Thoracic aorta (tissue), 2 donors: ENCODE data around the gene POTEJ. TPM values are rescaled to one million over a fixed set of nuclear protein-coding genes. Genes with fewer than 3 reads are reported as not detected.
"Not testable (repeated sequence)": the region's sequence is repeated elsewhere in the genome, so short reads cannot be mapped to it uniquely, and the experiment has no call there.

Experiments used
- ATAC-seq: fragments of 150-250 bp; one replicate; pipeline ENCODE4 v1.8.0; 2017; ENCODE audit warnings: low read depth; ENCODE audit not compliant: insufficient number of reproducible peaks, low FRiP score
- DNase-seq: peaks from one replicate; pipeline ENCODE4 v3.0.0-alpha.2; 2020; ENCODE audit warnings: low spot score
- H3K27ac ChIP-seq, 2 donors: fragments of 200-600 bp; sonication (generic); 1 replicate in 1 of 2; 2 replicates in 1 of 2; pipeline ENCODE4 v1.5.1; 2016; ENCODE audit warnings: mild to moderate bottlenecking in 2 of 2, moderate library complexity in 2 of 2
- H3K27me3 ChIP-seq: fragments of 200-600 bp; sonication (generic); replicated peaks from 2 replicates; pipeline ENCODE4 v1.6.0; 2016; ENCODE audit warnings: mild to moderate bottlenecking; ENCODE audit not compliant: insufficient read depth
- H3K36me3 ChIP-seq: fragments of 200-600 bp; sonication (generic); one replicate; pipeline ENCODE4 v1.5.1; 2016
- H3K4me1 ChIP-seq, 2 donors: fragments of 200-600 bp; sonication (generic); 1 replicate in 1 of 2; 2 replicates in 1 of 2; pipeline versions ENCODE4 v1.5.1 to v1.6.0; 2016; ENCODE audit warnings: low read depth in 2 of 2, mild to moderate bottlenecking in 1 of 2; ENCODE audit not compliant: control insufficient read depth in 1 of 2
- H3K4me3 ChIP-seq: fragments of 200-600 bp; sonication (generic); 2 replicates; pipeline ENCODE4 v1.5.1; 2016; ENCODE audit warnings: mild to moderate bottlenecking
- H3K9me3 ChIP-seq: fragments of 200-600 bp; sonication (generic); 2 replicates; pipeline ENCODE4 v1.5.1; 2016
- total RNA-seq, 2 donors: library from RNA; depleted of rRNA; stranded (reverse); fragments of >200 nt; gene quantifications; one replicate each; pipeline versions ENCODE4 v1.1.0 to v1.2.3, GENCODE V29; 2016

Gene POTEJ
- total RNA-seq, 2 donors from 2014 or later: not detected

- ATAC-seq, DNase-seq, H3K9me3 ChIP-seq, H3K27me3 ChIP-seq, H3K4me3 ChIP-seq, H3K27ac ChIP-seq, H3K36me3 ChIP-seq, H3K4me1 ChIP-seq: not testable (repeated sequence)
These were observed 2.0 kb upstream of the POTEJ start for GRCh38 chr2:130609002-130609920.

GRCh38 chr2:130610486-130610885, 754 bp upstream of the POTEJ start:
- not testable (repeated sequence) for DNase-seq, H3K27ac ChIP-seq, H3K27me3 ChIP-seq, H3K4me1 ChIP-seq, H3K4me3 ChIP-seq, H3K9me3 ChIP-seq, H3K36me3 ChIP-seq, ATAC-seq

- H3K36me3 ChIP-seq, H3K4me1 ChIP-seq, DNase-seq, H3K9me3 ChIP-seq, ATAC-seq, H3K27ac ChIP-seq, H3K27me3 ChIP-seq, H3K4me3 ChIP-seq: not testable (repeated sequence)
These were observed 17.7 kb downstream of the POTEJ start for GRCh38 chr2:130628784-130629475.

GRCh38 chr2:130638973-130639372, 27.7 kb downstream of the POTEJ start:
- DNase-seq, ATAC-seq, H3K9me3 ChIP-seq, H3K27ac ChIP-seq, H3K4me1 ChIP-seq, H3K4me3 ChIP-seq, H3K36me3 ChIP-seq, H3K27me3 ChIP-seq: not testable (repeated sequence)

- H3K9me3 ChIP-seq, DNase-seq, H3K27me3 ChIP-seq, H3K4me3 ChIP-seq, ATAC-seq, H3K36me3 ChIP-seq, H3K4me1 ChIP-seq, H3K27ac ChIP-seq: not testable (repeated sequence)
These were observed 30.4 kb downstream of the POTEJ start for GRCh38 chr2:130641688-130642087.

GRCh38 chr2:130649285-130649684, 38.0 kb downstream of the POTEJ start:
- H3K36me3 ChIP-seq, DNase-seq, H3K9me3 ChIP-seq: not testable (repeated sequence)

GRCh38 chr2:130664506-130664905, 53.3 kb downstream of the POTEJ start:
- H3K36me3 ChIP-seq, H3K27ac ChIP-seq, DNase-seq, H3K4me1 ChIP-seq, H3K27me3 ChIP-seq, H3K4me3 ChIP-seq, ATAC-seq, H3K9me3 ChIP-seq: not testable (repeated sequence)

More at GRCh38 chr2:130649285-130649684, 38.0 kb downstream of the POTEJ start:
- H3K4me3 ChIP-seq, ATAC-seq, H3K27me3 ChIP-seq, H3K27ac ChIP-seq, H3K4me1 ChIP-seq: not testable (repeated sequence)

- ATAC-seq, H3K27me3 ChIP-seq, H3K27ac ChIP-seq, H3K4me1 ChIP-seq, H3K9me3 ChIP-seq, DNase-seq, H3K36me3 ChIP-seq, H3K4me3 ChIP-seq: not testable (repeated sequence)
These were observed 54.4 kb downstream of the POTEJ start for GRCh38 chr2:130665596-130665995.

GRCh38 chr2:130667516-130667915, 56.3 kb downstream of the POTEJ start:
- H3K36me3 ChIP-seq, H3K27ac ChIP-seq, DNase-seq, H3K27me3 ChIP-seq, H3K4me3 ChIP-seq, H3K4me1 ChIP-seq, ATAC-seq, H3K9me3 ChIP-seq: not testable (repeated sequence)

GRCh38 chr2:130670026-130670745, 58.9 kb downstream of the POTEJ start:
- not testable (repeated sequence) for H3K27me3 ChIP-seq, ATAC-seq, H3K4me3 ChIP-seq, DNase-seq, H3K4me1 ChIP-seq, H3K27ac ChIP-seq, H3K36me3 ChIP-seq, H3K9me3 ChIP-seq

- not testable (repeated sequence) for H3K4me1 ChIP-seq, H3K27me3 ChIP-seq, DNase-seq, ATAC-seq, H3K9me3 ChIP-seq, H3K36me3 ChIP-seq, H3K27ac ChIP-seq, H3K4me3 ChIP-seq
These were observed 81.0 kb downstream of the POTEJ start for GRCh38 chr2:130692041-130692770.
